ENCODE results near the gene CACNA1E. TPM values are rescaled to one million over a fixed set of nuclear protein-coding genes. Genes with fewer than 3 reads are reported as not detected.
"Not testable (repeated sequence)": the region's sequence is repeated elsewhere in the genome, so short reads cannot be mapped to it uniquely, and the experiment has no call there.

CACNA1E gene
- polyA plus RNA-seq, 6 donors from 2014 or later = not detected

GRCh38 chr1:181541947-181542346 lies 58.6 kb downstream of the CACNA1E start:
- H3K4me3 Mint-ChIP-seq = no peak overlapping the region
- DNase-seq = no peak
- H3K27ac Mint-ChIP-seq = peak overlapping the region in 1 of 6 donors; percentile 41
- H3K9me3 Mint-ChIP-seq = peaks cover 0 to 6% (median 3%) of the 10 kb centered on the region in 7 donors
- H3K36me3 Mint-ChIP-seq = no peaks in the 10 kb centered on the region
- H3K4me1 Mint-ChIP-seq = no peaks in the 10 kb centered on the region
- ATAC-seq (ENCODE audit: low read depth in 2 of 2) = no peak
- peaks cover 30 to 56% (median 42%) of the 10 kb centered on the region in 3 donors for H3K27me3 Mint-ChIP-seq

- DNase-seq; H3K4me3 Mint-ChIP-seq; H3K36me3 Mint-ChIP-seq; H3K4me1 Mint-ChIP-seq; H3K9me3 Mint-ChIP-seq; ATAC-seq (ENCODE audit: low read depth in 2 of 2): not testable (repeated sequence)
- Mint-ChIP-seq H3K27ac (peak overlapping the region in 1 of 6 donors; percentile 39), H3K27me3 (peaks cover 34 to 56% (median 46%) of the 10 kb centered on the region in 3 donors)
These were observed 59.1 kb downstream of the CACNA1E start for GRCh38 chr1:181542406-181542805.

GRCh38 chr1:181545395-181545794 lies 62.1 kb downstream of the CACNA1E start:
- Mint-ChIP-seq H3K9me3 (peaks cover 0 to 7% (median 3%) of the 10 kb centered on the region in 7 donors), H3K4me3 (no peak overlapping the region), H3K27ac (no peak overlapping the region), H3K4me1 (peaks cover 0 to 2% (median 0%) of the 10 kb centered on the region in 3 donors), H3K27me3 (peaks cover 28 to 50% (median 44%) of the 10 kb centered on the region in 3 donors), H3K36me3 (no peaks in the 10 kb centered on the region)
- no peak for DNase-seq
- no peak for ATAC-seq (ENCODE audit: low read depth in 2 of 2)

- peaks cover 0 to 3% (median 0%) of the 10 kb centered on the region in 7 donors for H3K9me3 Mint-ChIP-seq
- no peak overlapping the region for H3K27ac Mint-ChIP-seq
- peaks cover 29 to 48% (median 39%) of the 10 kb centered on the region in 3 donors for H3K27me3 Mint-ChIP-seq
- H3K36me3 Mint-ChIP-seq = no peaks in the 10 kb centered on the region
- DNase-seq (no peak), ATAC-seq (ENCODE audit: low read depth in 2 of 2) (no peak)
- no peak overlapping the region for H3K4me3 Mint-ChIP-seq
- H3K4me1 Mint-ChIP-seq = peaks cover 0 to 2% (median 0%) of the 10 kb centered on the region in 3 donors
These were observed 65.2 kb downstream of the CACNA1E start for GRCh38 chr1:181548497-181548896.

- Mint-ChIP-seq H3K36me3 (no peaks in the 10 kb centered on the region), H3K9me3 (peaks cover 0 to 2% (median 0%) of the 10 kb centered on the region in 7 donors), H3K27me3 (peaks cover 26 to 37% (median 29%) of the 10 kb centered on the region in 3 donors), H3K4me1 (peaks cover 0 to 2% (median 0%) of the 10 kb centered on the region in 3 donors), H3K4me3 (peak overlapping the region in 1 of 8 donors; percentile 22), H3K27ac (no peak overlapping the region)
- DNase-seq (no peak), ATAC-seq (ENCODE audit: low read depth in 2 of 2) (no peak)
These were observed 67.9 kb downstream of the CACNA1E start for GRCh38 chr1:181551249-181551648.

- Mint-ChIP-seq H3K4me3 (no peak overlapping the region), H3K4me1 (peaks cover 0 to 2% (median 0%) of the 10 kb centered on the region in 3 donors), H3K27ac (no peak overlapping the region), H3K9me3 (peaks cover 0 to 2% (median 0%) of the 10 kb centered on the region in 7 donors), H3K27me3 (peaks cover 21 to 32% (median 26%) of the 10 kb centered on the region in 3 donors), H3K36me3 (no peaks in the 10 kb centered on the region)
- DNase-seq = no peak
- no peak for ATAC-seq (ENCODE audit: low read depth in 2 of 2)
These were observed 68.4 kb downstream of the CACNA1E start for GRCh38 chr1:181551754-181552153.

- Mint-ChIP-seq H3K4me3 (no peak overlapping the region), H3K36me3 (no peaks in the 10 kb centered on the region), H3K4me1 (peaks cover 0 to 2% (median 0%) of the 10 kb centered on the region in 3 donors), H3K27ac (no peak overlapping the region), H3K9me3 (peaks cover 0 to 2% (median 0%) of the 10 kb centered on the region in 7 donors), H3K27me3 (peaks cover 4 to 19% (median 10%) of the 10 kb centered on the region in 3 donors)
- ATAC-seq (ENCODE audit: low read depth in 2 of 2) = no peak
- DNase-seq = no peak
These were observed 71.1 kb downstream of the CACNA1E start for GRCh38 chr1:181554465-181554864.

- no peak for DNase-seq
- Mint-ChIP-seq H3K4me1 (no peaks in the 10 kb centered on the region), H3K27me3 (peaks cover 0 to 5% (median 3%) of the 10 kb centered on the region in 3 donors)
These were observed 73.3 kb downstream of the CACNA1E start for GRCh38 chr1:181556631-181557030.

GRCh38 chr1:181557313-181557712 lies 74.0 kb downstream of the CACNA1E start:
- Mint-ChIP-seq H3K36me3 (no peaks in the 10 kb centered on the region), H3K4me3 (no peak overlapping the region), H3K9me3 (no peaks in the 10 kb centered on the region), H3K27ac (no peak overlapping the region), H3K4me1 (no peaks in the 10 kb centered on the region), H3K27me3 (no peaks in the 10 kb centered on the region)
- DNase-seq (no peak), ATAC-seq (ENCODE audit: low read depth in 2 of 2) (no peak)

More at GRCh38 chr1:181556631-181557030, 73.3 kb downstream of the CACNA1E start:
- no peak for ATAC-seq (ENCODE audit: low read depth in 2 of 2)
- H3K27ac Mint-ChIP-seq = no peak overlapping the region
- H3K4me3 Mint-ChIP-seq = no peak overlapping the region
- H3K36me3 Mint-ChIP-seq = no peaks in the 10 kb centered on the region
- no peaks in the 10 kb centered on the region for H3K9me3 Mint-ChIP-seq

- DNase-seq (no peak), ATAC-seq (ENCODE audit: low read depth in 2 of 2) (no peak)
- H3K27ac Mint-ChIP-seq = no peak overlapping the region
- H3K4me3 Mint-ChIP-seq = no peak overlapping the region
- H3K27me3 Mint-ChIP-seq = no peaks in the 10 kb centered on the region
- no peaks in the 10 kb centered on the region for H3K36me3 Mint-ChIP-seq
- no peaks in the 10 kb centered on the region for H3K9me3 Mint-ChIP-seq
- no peaks in the 10 kb centered on the region for H3K4me1 Mint-ChIP-seq
These were observed 75.1 kb downstream of the CACNA1E start for GRCh38 chr1:181558416-181558815.

- ATAC-seq (ENCODE audit: low read depth in 2 of 2) (no peak), DNase-seq (no peak)
- Mint-ChIP-seq H3K9me3 (no peaks in the 10 kb centered on the region), H3K36me3 (no peaks in the 10 kb centered on the region), H3K27ac (no peak overlapping the region), H3K4me3 (no peak overlapping the region), H3K27me3 (no peaks in the 10 kb centered on the region), H3K4me1 (no peaks in the 10 kb centered on the region)
These were observed 75.8 kb downstream of the CACNA1E start for GRCh38 chr1:181559142-181559541.

GRCh38 chr1:181562395-181562794 lies 79.1 kb downstream of the CACNA1E start:
- Mint-ChIP-seq H3K4me1 (no peaks in the 10 kb centered on the region), H3K36me3 (no peaks in the 10 kb centered on the region), H3K27me3 (peaks cover 0 to 8% (median 3%) of the 10 kb centered on the region in 3 donors), H3K4me3 (no peak overlapping the region), H3K9me3 (peaks cover 0 to 2% (median 0%) of the 10 kb centered on the region in 7 donors), H3K27ac (no peak overlapping the region)
- ATAC-seq (ENCODE audit: low read depth in 2 of 2) (no peak), DNase-seq (no peak)

GRCh38 chr1:181568736-181569135 lies 85.4 kb downstream of the CACNA1E start:
- Mint-ChIP-seq H3K27me3 (peaks cover 6 to 16% (median 11%) of the 10 kb centered on the region in 3 donors), H3K36me3 (no peaks in the 10 kb centered on the region), H3K4me1 (no peaks in the 10 kb centered on the region), H3K4me3 (no peak overlapping the region), H3K9me3 (peaks cover 0 to 2% (median 0%) of the 10 kb centered on the region in 7 donors), H3K27ac (no peak overlapping the region)
- ATAC-seq (ENCODE audit: low read depth in 2 of 2) = no peak
- DNase-seq = no peak

- ATAC-seq (ENCODE audit: low read depth in 2 of 2) = no peak
- H3K4me1 Mint-ChIP-seq = no peaks in the 10 kb centered on the region
These were observed 94.2 kb downstream of the CACNA1E start for GRCh38 chr1:181577475-181577874.

More at GRCh38 chr1:181577475-181577874, 94.2 kb downstream of the CACNA1E start:
- peaks cover 0 to 10% (median 0%) of the 10 kb centered on the region in 7 donors for H3K9me3 Mint-ChIP-seq
- H3K36me3 Mint-ChIP-seq = no peaks in the 10 kb centered on the region
- no peak overlapping the region for H3K4me3 Mint-ChIP-seq
- H3K27me3 Mint-ChIP-seq = peaks cover 4 to 15% (median 14%) of the 10 kb centered on the region in 3 donors
- no peak overlapping the region for H3K27ac Mint-ChIP-seq
- no peak for DNase-seq

Measured in naive B cell (primary cell).